HG03457 (cell line): Measurements from ENCODE around the gene SEC61B.
"Not testable (repeated sequence)": the region's sequence is repeated elsewhere in the genome, so short reads cannot be mapped to it uniquely, and the experiment has no call there.

Experiments
- ATAC-seq: cut with Tn5 transposase; IDR thresholded peaks from one replicate; pipeline ENCODE4 v1.9.1; 2021; ENCODE audit warnings: moderate number of reproducible peaks; ENCODE audit not compliant: unreplicated experiment

SEC61B gene

GRCh38 chr9:99235926-99236634, 14.0 kb downstream of the SEC61B start:
- ATAC-seq = peak; percentile 91

GRCh38 chr9:99237356-99237755, 15.3 kb downstream of the SEC61B start:
- ATAC-seq = no peak

DNA sequence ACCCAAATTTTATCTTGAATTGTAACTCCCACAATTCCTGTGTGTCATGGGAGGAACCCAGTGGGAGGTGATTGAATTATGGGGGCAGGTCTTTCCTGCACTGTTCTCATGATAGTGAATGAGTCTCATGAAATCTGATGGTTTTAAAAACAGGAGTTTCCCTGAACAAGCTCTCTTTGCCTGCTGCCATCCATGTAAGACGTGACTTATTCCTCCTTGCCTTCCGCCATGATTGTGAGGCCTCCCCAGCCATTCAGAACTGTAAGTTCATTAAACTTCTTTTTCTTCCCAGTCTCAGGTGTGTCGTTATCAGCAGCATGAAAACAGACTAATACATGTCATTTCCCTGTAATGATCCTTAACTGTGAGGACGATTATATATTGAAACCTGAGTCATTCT, 15.8 kb downstream of the SEC61B start:
- ATAC-seq = not testable (repeated sequence)

- no peak for ATAC-seq
These were observed 16.2 kb downstream of the SEC61B start for GRCh38 chr9:99238331-99238730.

DNA sequence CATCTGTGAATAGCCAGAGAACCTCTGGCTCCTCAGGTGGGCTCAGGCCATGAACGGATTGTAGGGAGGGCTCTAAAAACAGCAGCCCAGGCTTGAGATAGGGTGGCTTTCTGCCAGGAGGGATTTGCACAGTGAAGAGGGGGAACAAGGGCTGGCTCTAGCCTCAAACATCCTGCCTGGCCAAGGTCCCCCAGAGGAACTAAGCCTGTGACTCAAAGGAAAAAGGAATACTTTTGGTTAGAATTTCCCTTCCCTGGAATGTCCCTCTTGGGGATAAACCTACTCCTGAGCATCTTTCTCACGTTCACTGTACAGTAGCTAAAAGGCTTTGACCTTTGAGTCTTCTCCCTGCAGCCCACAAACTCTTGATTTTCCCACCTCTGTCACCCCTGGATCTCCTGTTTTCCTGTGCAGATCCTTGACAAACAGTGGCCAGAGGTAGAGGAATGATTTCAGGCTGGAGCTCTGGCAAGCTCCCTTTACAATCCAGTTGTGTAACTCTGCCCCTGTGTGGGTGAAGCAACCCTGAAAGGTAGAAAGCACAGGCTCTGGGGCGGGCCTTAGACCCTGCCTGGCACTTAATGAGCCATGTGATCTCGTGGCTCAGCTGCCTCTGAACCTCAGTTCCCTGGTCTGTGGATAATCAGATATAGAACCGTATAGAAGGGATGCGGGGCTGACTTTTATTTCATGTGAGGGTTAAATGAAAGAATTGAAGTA, 17.4 kb downstream of the SEC61B start:
- ATAC-seq = no peak

DNA sequence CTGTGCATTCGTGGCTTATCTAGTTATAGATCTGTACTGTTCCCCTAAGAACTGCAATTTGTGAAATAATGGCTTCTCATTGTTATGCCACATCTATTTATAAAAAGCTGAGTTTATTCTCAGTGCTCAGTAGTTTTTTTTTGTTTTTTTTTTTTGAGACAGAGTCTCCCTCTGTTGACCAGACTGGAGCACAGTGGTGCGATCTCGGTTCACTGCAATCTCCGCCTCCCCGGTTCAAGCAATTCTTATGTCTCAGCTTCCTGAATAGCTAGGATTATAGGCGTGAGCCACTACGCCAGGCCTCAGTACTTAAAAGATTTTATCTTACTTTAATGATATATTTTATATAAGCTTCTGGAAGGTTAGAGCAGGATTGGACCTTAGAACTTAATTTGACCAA, 19.0 kb downstream of the SEC61B start:
- no peak for ATAC-seq

DNA sequence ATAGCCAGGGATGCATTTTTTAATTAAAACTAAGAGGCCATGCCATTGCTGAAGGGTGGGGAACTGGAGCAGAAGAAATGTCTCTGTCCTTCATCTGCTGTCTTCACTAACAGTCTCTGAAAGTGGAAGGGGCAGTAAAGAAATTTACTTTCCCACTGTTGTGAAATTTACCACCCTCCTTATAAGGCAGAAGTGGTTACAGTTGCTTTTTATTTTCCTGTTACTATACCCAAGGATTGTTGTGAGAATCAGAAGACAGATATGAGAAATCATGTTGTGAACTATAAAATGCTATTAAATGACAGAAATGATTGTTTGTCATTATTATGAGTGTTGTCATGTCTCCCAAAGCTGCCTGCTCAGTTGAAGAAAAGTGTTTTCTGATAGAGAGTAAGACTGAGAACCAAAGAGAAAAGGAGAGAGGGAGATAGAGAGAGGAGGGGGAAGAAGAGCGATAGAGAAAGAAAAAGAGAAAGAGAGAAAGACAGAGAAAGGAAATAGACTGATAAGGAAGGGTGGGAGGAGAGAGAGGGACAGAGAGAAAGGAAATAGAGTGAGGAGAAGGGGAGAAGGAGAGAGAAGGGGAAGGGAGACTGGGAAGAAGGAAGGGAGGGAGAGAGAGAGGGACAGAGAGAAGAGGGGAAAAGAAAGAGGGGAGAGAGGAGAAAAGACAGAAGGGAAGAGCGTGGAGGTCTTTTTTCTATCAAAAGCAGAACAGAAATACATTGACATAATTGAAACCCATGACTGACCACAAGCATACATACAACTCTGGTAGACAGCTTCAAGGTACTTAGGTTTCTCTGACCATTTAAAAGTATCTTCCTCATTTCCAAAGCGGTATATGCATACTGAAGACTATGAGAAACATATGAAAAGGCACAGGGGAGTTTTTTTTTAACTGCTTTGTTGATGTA, 22.5 kb downstream of the SEC61B start:
- ATAC-seq = peak; percentile 75

GRCh38 chr9:99249619-99250018, 27.5 kb downstream of the SEC61B start:
- ATAC-seq = no peak

- ATAC-seq = no peak
These were observed 29.1 kb downstream of the SEC61B start for GRCh38 chr9:99251157-99251556.

DNA sequence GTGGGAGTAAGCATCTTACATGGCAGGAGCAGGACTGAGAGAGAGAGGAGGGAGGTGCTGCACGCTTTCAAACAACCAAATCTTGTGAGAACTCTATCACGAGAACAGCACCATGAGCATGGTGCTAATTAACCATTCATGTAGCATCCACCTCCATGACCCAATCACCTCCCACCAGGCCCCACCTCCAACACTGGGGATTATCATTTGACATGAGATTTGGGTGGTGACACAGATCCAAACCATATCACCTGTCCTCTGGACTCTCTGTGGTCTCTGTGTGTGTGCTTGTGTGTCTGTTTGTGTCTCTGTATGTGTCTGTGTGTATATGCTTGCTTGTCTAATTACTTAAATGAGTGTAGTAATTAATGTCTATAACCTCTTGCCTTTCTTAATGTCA, 31.1 kb downstream of the SEC61B start:
- peak; percentile 35 for ATAC-seq

- peak; percentile 70 for ATAC-seq
These were observed 31.8 kb downstream of the SEC61B start for GRCh38 chr9:99253772-99254431.

- no peak for ATAC-seq
These were observed 33.6 kb downstream of the SEC61B start for GRCh38 chr9:99255651-99256050.

DNA sequence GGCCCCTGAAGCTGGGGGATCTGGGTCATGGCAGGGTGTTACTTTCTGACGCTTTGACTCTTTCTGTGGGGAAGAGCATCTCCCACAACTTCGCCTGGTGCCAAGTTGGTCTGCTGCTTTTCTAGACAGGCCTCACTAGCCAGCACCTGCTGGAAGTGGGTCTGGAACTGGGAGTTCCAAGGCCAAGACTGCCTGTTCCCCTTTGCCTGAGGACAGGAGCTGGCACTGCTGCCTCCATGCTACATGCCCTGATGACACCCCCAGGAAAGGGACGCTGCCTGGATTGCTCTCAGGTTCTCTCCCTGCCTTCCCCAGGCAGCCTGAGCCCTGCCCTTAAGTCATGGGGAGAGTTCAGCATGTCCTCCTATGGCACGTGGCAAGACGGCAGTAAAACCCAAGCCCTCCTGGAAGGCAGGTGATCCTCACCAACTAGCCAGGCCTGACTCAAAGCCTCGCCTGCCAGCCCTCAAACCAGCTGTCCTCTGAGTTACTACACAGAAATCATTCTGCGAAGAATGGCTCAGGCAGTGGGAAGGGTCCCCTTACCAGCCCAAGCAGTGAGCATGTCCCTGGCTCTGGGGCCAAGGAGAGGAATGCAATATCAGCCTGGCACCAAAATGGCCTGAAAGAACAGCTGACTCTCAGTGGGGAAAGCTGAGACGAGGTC, 35.8 kb downstream of the SEC61B start:
- no peak for ATAC-seq

- no peak for ATAC-seq
These were observed 37.3 kb downstream of the SEC61B start for GRCh38 chr9:99259231-99259918.

DNA sequence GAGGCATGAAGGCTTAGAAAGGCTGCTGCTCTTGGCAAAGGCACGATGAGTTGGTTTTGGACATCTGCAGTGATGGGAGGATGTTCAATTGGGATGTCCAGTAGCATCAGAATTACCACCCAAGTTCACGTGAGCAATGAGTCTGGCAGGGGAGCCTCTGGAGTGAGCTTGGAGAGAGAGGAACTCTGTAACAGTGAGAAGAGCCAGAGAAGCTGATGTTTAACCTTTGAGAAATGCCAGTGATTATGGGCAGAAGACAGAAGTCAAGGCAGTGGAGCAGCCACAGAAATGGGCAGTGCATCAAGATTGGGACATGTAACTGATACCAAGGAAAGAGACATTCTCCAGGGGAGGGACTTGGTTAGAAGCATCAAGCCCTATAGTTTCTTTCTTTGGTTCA, 39.8 kb downstream of the SEC61B start:
- ATAC-seq = no peak

DNA sequence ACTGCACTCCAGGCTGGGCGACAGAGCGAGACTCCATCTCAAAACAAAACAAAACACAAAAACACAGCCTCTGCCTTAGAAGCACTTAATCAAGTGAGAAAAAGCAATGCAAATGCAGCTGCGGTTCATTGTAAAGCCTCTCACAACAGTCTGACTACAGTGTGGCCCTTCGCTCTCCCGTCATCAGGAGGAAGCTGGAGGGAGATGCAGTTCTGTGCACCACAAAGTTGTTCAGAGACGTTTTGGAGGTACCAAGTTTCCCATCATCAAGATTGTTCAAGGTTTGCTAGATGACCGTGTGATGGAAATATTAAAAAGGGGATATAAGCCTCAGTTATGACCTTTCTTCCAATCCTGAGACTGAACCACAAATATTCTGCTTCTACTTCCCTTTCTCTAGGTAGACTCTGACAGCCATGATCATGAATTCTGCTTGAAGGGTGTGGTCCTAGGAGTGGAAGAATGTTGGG, 40.9 kb downstream of the SEC61B start:
- no peak for ATAC-seq

GRCh38 chr9:99264070-99264680, 42.1 kb downstream of the SEC61B start:
- ATAC-seq = no peak

DNA sequence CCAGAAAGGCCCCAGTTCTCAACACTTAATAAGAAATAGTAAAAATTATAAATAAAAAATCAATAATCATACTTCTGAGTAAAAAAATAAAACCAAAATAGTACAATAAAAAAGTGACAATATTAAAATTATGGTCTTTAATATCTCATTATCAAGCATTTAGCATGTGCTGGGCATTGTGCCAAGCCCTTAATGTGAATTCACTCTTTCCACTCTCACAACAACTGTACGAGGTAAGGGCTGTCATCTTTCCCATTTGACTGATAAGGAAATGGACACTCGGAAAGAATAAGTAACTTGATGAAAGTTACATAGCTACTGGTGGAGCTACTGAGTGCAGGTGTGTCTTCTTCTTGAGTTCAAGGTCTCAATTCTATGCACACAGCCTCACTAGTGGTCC, 43.6 kb downstream of the SEC61B start:
- ATAC-seq = no peak
